Measurements from ENCODE around the gene SYT11. TPM values are rescaled to one million over a fixed set of nuclear protein-coding genes. Genes with fewer than 3 reads are reported as not detected.

The SYT11 gene
- total RNA-seq, 4 donors from 2014 or later: 1.7 to 4.0 (median 3.5) TPM

- peak; percentile 18 to 68 for DNase-seq (ENCODE audit: low spot score in 2 of 2)
- TF ChIP-seq CTCF (IDR thresholded peaks at IDR 0.05) (no peak), POLR2A (IDR thresholded peaks at IDR 0.05) (no peak)
- WGBS, 2 donors: 1 to 2% methylated on average over 11 of the region's 11 CpGs
- intact Hi-C loops (cut with DNase I; ENCODE audit: low total_unique reads): no loop called here
- H3K4me3 ChIP-seq (ENCODE audit: low read depth, poor library complexity, severe bottlenecking): peak overlapping the region; percentile 39
Observed at GRCh38 chr1:155910621-155911121, 51.3 kb downstream of the SYT11 start.

DNA sequence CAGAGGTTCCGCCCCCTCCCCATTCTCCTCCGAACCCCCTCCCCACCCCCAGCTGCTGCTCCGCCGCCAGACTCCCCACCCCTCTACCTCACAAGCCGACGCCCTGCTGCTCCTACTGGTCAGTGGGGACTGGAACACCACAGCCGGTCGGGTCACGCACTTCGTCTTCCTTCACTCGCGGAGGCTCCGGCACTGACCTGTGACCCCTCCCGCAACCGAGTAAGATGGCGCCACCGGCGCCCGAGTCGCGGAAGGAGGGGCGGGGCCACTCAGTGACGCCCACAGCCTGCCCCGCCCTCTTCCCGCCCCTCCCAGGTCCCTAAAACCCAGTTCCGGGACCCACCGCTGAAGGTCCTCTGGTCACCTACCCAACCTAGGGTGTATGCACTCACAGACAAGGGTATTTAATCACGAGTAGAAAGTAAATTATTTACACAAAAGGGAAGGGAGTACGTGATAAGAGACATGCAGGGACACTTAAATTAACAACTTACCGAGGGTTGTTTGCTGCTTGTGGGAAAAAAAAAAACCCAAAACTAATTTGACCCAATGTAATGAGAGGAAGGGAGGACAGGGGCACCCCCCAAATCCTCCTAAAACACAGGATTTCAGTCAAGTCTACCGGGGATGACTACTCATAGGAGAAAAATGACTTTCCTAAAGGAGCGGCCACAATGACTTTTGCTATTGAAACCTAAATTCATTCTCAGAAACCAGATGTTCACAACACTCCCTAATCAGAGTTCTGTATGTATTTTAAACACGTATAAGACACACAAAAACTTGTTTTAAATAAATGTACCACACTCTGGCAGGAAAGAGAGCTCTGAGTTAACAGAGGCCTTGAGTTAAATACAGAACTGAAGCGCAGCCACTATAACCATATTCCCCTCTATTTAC, 52.0 kb downstream of the SYT11 start, which contains the start of gene RIT1:
TSS of gene RIT1 (minus strand) at position 194 of the 900 bp plus-strand sequence. CDS start 588 bp downstream, outside the sequence.
- intact Hi-C loops (cut with DNase I; ENCODE audit: low total_unique reads): no loop called here
- TF ChIP-seq CTCF (IDR thresholded peaks at IDR 0.05): no peak
- TF ChIP-seq POLR2A (IDR thresholded peaks at IDR 0.05): peak in 1 of 2 donors; percentile 43
- H3K4me3 ChIP-seq (ENCODE audit: low read depth, poor library complexity, severe bottlenecking): peak within 1 kb of the TSS; percentile 39
- DNase-seq (ENCODE audit: low spot score in 2 of 2): peak; percentile 78 to 97
- 6% methylated on average over 33 to 34 of the region's 34 CpGs for WGBS, 2 donors

DNA sequence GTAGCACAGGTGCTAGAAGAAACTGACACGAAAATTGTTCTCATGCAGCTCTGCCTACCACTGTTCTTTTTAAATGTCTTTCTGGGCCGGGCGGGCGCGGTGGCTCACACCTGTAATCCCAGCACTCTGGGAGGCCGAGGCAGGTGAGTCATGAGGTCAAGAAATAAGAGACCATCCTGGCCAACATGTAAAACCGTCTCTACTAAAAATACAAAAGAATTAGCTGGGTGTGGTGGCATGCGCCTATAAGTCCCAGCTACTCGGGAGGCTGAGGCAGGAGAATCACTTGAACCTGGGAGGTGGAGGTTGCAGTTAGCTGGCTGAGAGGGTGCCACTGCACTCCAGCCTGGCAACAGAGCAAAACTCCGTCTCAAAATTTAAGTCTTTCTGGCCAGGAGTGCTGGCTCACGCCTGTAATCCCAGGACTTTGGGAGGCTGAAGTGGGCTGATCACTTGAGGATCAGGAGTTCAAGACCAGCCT, 52.7 kb downstream of the SYT11 start:
- intact Hi-C loops (cut with DNase I; ENCODE audit: low total_unique reads): no loop called here
- TF ChIP-seq POLR2A (IDR thresholded peaks at IDR 0.05) (no peak), CTCF (IDR thresholded peaks at IDR 0.05) (no peak)
- no peak overlapping the region for H3K4me3 ChIP-seq (ENCODE audit: low read depth, poor library complexity, severe bottlenecking)
- WGBS, 2 donors: 79 to 84% methylated on average over 11 of the region's 11 CpGs
- DNase-seq (ENCODE audit: low spot score in 2 of 2): peak in 1 of 2 donors; percentile 78

- H3K4me3 ChIP-seq (ENCODE audit: low read depth, poor library complexity, severe bottlenecking): no peak overlapping the region
- TF ChIP-seq POLR2A (IDR thresholded peaks at IDR 0.05) (no peak), CTCF (IDR thresholded peaks at IDR 0.05) (no peak)
- intact Hi-C loops (cut with DNase I; ENCODE audit: low total_unique reads): no loop called here
- no peak for DNase-seq (ENCODE audit: low spot score in 2 of 2)
- 68 to 73% methylated on average over 6 of the region's 6 CpGs for WGBS, 2 donors
Observed at GRCh38 chr1:155913969-155914757, 54.8 kb downstream of the SYT11 start.

DNA sequence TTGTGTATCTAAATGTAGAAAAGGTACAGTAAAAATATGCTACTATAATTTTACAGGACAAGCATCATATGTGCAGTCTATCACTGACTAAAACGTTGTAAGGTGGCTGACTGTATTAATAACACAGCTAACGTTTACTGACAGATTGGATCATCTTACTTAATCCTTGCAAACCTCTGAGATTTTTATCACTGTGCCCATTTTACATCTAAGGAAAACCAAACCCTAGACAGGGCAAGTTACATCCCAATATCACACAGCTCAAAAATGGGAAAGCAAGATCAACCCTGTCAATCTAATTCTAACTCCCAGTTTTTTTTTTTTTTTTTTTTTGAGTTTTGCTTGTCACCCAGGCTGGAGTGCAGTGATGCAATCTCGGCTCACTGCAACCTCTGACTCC, 59.3 kb downstream of the SYT11 start:
- 71 to 80% methylated on average over 3 of the region's 3 CpGs for WGBS, 2 donors
- TF ChIP-seq CTCF (IDR thresholded peaks at IDR 0.05) (no peak), POLR2A (IDR thresholded peaks at IDR 0.05) (no peak)
- H3K4me3 ChIP-seq (ENCODE audit: low read depth, poor library complexity, severe bottlenecking): no peak overlapping the region
- intact Hi-C loops (cut with DNase I; ENCODE audit: low total_unique reads): no loop called here
- DNase-seq (ENCODE audit: low spot score in 2 of 2): no peak

All from lower leg skin (tissue), 4 donors.